HUES64 (cell line): Measurements from ENCODE around the gene ZDHHC21.
"Not testable (repeated sequence)": the region's sequence is repeated elsewhere in the genome, so short reads cannot be mapped to it uniquely, and the experiment has no call there.

Experiments
- H3K27ac ChIP-seq: 2 replicates; pipeline ENCODE4 v1.7.0; 2013; ENCODE audit warnings: low read depth, low read length, inconsistent platforms
- H3K27me3 ChIP-seq: 2 replicates; pipeline ENCODE4 v1.6.1; 2013; ENCODE audit warnings: mild to moderate bottlenecking, low read length; ENCODE audit not compliant: insufficient read depth
- H3K36me3 ChIP-seq: 2 replicates; pipeline ENCODE4 v1.6.1; 2013; ENCODE audit warnings: mild to moderate bottlenecking, low read length; ENCODE audit not compliant: insufficient read depth
- H3K4me1 ChIP-seq: 2 replicates; pipeline ENCODE4 v1.6.1; 2013; ENCODE audit warnings: mild to moderate bottlenecking, low read length, moderate library complexity; ENCODE audit not compliant: insufficient read depth
- H3K4me3 ChIP-seq: 2 replicates; pipeline ENCODE4 v1.5.1; 2013; ENCODE audit warnings: mild to moderate bottlenecking, low read length, moderate library complexity
- H3K9ac ChIP-seq: 2 replicates; pipeline ENCODE4 v1.6.1; 2013; ENCODE audit warnings: mild to moderate bottlenecking, low read depth, low read length
- H3K9me3 ChIP-seq: 2 replicates; pipeline ENCODE4 v1.6.1; 2013; ENCODE audit warnings: low read depth, low read length; ENCODE audit not compliant: insufficient read depth
- WGBS: fragments of 150-250, 120-280 bp; methylation state at CpG from one replicate; pipeline ENCODE4 v1.1.7; 2013; ENCODE audit warnings: missing lambda C conversion rate; 5-methylcytosine and 5-hydroxymethylcytosine counted together

ZDHHC21 gene

GRCh38 chr9:14678776-14679175 is 14.5 kb downstream of the ZDHHC21 start:
- H3K9ac ChIP-seq: no peak overlapping the region
- no peaks in the 10 kb centered on the region for H3K9me3 ChIP-seq
- no peaks in the 10 kb centered on the region for H3K27me3 ChIP-seq
- no peaks in the 10 kb centered on the region for H3K4me1 ChIP-seq
- 92% methylated on average over 2 of the region's 3 CpGs for WGBS
- no peak overlapping the region for H3K27ac ChIP-seq
- H3K36me3 ChIP-seq: peaks cover 8% of the 10 kb centered on the region; the same call in 1 of the 2 replicates
- no peak overlapping the region for H3K4me3 ChIP-seq

GRCh38 chr9:14677872-14678271 is 15.4 kb downstream of the ZDHHC21 start:
- Histone ChIP-seq H3K9me3 (no peaks in the 10 kb centered on the region), H3K9ac (no peak overlapping the region), H3K4me3 (no peak overlapping the region), H3K4me1 (no peaks in the 10 kb centered on the region), H3K27me3 (no peaks in the 10 kb centered on the region), H3K27ac (no peak overlapping the region), H3K36me3 (peaks cover 11% of the 10 kb centered on the region; the same call in 1 of the 2 replicates)
- 95% methylated on average over 6 of the region's 6 CpGs for WGBS

DNA sequence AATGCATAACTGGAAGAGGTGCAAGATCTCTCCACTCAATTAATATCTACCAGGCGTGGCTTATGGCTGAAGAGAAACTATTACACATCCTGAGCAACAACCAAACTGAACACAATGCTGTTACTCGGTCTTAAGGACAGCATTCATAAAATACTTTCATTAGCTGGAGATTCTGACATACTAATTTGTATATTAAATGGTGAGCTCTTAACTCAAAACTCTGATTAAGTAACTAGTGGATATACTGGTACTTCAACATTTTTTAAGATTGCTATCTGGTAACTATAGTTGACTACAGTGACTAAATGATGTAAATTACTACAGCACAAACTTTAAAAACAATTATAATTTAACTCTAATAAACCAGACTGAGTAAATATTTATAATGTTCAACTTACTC is 15.8 kb downstream of the ZDHHC21 start:
- 98% methylated on average over 2 of the region's 2 CpGs for WGBS
- Histone ChIP-seq H3K27me3 (no peaks in the 10 kb centered on the region), H3K9me3 (no peaks in the 10 kb centered on the region), H3K9ac (no peak overlapping the region), H3K4me1 (no peaks in the 10 kb centered on the region), H3K27ac (no peak overlapping the region), H3K36me3 (peaks cover 15% of the 10 kb centered on the region; the same call in 1 of the 2 replicates), H3K4me3 (no peak overlapping the region)

DNA sequence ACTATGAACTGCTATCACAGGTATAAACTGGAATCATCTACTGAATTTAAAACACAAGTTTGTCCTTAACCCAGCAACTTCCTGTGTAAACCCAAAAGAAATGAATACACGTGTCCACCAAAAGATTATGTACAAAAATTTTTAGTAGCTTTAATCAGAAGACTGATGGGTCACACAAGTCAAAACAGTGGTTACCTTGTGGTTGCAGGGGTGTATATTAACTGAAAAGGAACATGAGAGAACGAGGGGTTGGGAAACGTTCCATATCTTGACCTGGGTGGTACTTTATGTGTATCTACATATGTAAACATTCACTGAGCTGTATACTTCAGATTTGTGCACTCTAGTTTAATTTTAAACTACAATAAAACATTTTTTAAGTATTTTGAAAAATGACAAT is 18.6 kb downstream of the ZDHHC21 start:
- Histone ChIP-seq H3K9ac (no peak overlapping the region), H3K4me1 (no peaks in the 10 kb centered on the region), H3K4me3 (no peak overlapping the region), H3K27me3 (no peaks in the 10 kb centered on the region), H3K9me3 (no peaks in the 10 kb centered on the region), H3K36me3 (peaks cover 37% of the 10 kb centered on the region), H3K27ac (no peak overlapping the region)
- 92% methylated on average over 3 of the region's 3 CpGs for WGBS

DNA sequence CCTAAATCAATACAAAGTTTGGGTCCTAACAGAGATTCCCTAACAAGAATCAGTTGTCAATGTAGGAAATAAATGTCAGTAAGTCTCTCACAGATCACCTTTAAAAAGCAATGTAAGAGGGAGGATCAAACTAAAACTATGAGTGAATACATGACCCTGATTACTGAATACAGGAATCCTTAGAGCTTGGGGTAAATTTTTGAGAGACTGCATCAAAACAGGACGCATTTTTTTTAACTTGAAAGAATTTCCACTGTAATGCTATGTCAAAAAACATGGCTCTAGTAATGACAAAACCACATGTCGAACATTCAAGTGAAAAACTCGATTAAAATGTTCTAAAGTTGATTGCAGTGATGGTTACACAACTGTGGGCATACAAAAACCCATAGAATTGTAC is 21.9 kb downstream of the ZDHHC21 start:
- no peaks in the 10 kb centered on the region for H3K4me1 ChIP-seq
- peaks cover 33% of the 10 kb centered on the region for H3K36me3 ChIP-seq
- H3K9me3 ChIP-seq: no peaks in the 10 kb centered on the region
- 100% methylated on average over 3 of the region's 3 CpGs for WGBS
- H3K4me3 ChIP-seq: no peak overlapping the region
- no peak overlapping the region for H3K27ac ChIP-seq
- H3K27me3 ChIP-seq: no peaks in the 10 kb centered on the region
- no peak overlapping the region for H3K9ac ChIP-seq

GRCh38 chr9:14670718-14671117 is 22.5 kb downstream of the ZDHHC21 start:
- WGBS: no CpG with 5 or more reads among the region's 1 CpG

GRCh38 chr9:14664022-14664421 is 29.2 kb downstream of the ZDHHC21 start:
- H3K9ac ChIP-seq, H3K4me1 ChIP-seq, H3K27me3 ChIP-seq, H3K27ac ChIP-seq, H3K4me3 ChIP-seq, H3K36me3 ChIP-seq, H3K9me3 ChIP-seq: not testable (repeated sequence)
- WGBS: 91% methylated on average over 19 of the region's 30 CpGs

More at GRCh38 chr9:14670718-14671117, 22.5 kb downstream of the ZDHHC21 start:
- Histone ChIP-seq H3K9ac (no peak overlapping the region), H3K27me3 (no peaks in the 10 kb centered on the region), H3K9me3 (no peaks in the 10 kb centered on the region), H3K27ac (no peak overlapping the region), H3K36me3 (peaks cover 33% of the 10 kb centered on the region), H3K4me1 (no peaks in the 10 kb centered on the region), H3K4me3 (no peak overlapping the region)

DNA sequence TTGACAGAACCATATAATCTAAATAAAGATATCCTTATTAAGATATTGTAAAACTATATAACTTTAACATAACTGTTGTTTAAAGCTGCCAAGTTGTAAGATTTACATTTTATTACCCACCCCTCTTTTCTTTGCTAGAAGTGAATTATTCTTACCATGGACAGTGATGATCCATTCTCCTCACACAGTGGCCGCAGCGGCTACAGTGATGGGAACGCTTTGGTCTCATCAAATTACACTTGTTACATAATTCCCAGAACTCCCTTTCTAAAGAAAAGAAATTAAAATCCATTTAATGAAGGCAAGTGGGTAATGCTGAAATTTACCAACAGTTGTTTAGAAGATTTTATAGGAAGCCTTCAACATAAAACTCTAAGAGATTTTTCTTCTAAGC is 31.2 kb downstream of the ZDHHC21 start:
- no peak overlapping the region for H3K4me3 ChIP-seq
- H3K27ac ChIP-seq: no peak overlapping the region
- 100% methylated on average over 3 of the region's 3 CpGs for WGBS
- H3K4me1 ChIP-seq: 0 out of 2 replicates have a peak, but pooled peaks cover 3% of the 10 kb centered on the region
- H3K27me3 ChIP-seq: no peaks in the 10 kb centered on the region
- no peaks in the 10 kb centered on the region for H3K9me3 ChIP-seq
- no peak overlapping the region for H3K9ac ChIP-seq
- H3K36me3 ChIP-seq: peaks cover 8% of the 10 kb centered on the region; the same call in 1 of the 2 replicates

DNA sequence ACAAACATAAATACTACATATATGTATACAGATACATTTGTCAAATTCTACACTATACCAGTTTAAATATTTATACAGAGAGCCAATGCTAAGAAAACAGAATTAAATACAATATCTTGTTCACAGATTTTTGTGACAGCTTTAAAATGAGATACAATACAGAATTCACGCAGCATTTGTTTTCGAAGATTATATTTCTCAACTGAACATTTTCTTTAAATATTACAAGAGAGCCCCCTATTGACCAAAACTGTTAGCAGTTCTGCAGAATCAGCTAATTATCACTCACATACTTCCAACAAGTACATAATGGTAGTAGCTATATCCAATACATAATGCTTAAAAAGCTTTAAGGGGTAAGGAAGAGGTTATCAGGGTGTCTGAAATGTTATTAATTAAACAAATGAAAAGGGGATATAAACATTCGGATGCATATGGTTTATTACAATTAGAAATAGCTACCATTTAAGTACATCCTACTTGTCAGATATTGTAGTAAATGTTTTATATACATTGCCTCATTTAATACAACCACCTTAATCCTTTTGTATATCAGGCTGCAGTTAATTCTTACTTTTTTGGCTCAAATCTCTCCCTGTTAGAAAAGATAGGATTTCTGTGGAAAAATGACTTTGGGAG is 31.7 kb downstream of the ZDHHC21 start:
- no peak overlapping the region for H3K9ac ChIP-seq
- peaks cover 8% of the 10 kb centered on the region; the same call in 1 of the 2 replicates for H3K36me3 ChIP-seq
- no peak overlapping the region for H3K27ac ChIP-seq
- WGBS: 95% methylated on average over 2 of the region's 3 CpGs
- H3K4me1 ChIP-seq: 0 out of 2 replicates have a peak, but pooled peaks cover 3% of the 10 kb centered on the region
- no peaks in the 10 kb centered on the region for H3K27me3 ChIP-seq
- H3K4me3 ChIP-seq: no peak overlapping the region
- H3K9me3 ChIP-seq: no peaks in the 10 kb centered on the region

GRCh38 chr9:14660721-14661120 is 32.5 kb downstream of the ZDHHC21 start:
- Histone ChIP-seq H3K27me3 (no peaks in the 10 kb centered on the region), H3K27ac (no peak overlapping the region), H3K36me3 (peaks cover 16% of the 10 kb centered on the region; the same call in 1 of the 2 replicates), H3K4me3 (no peak overlapping the region), H3K4me1 (0 out of 2 replicates have a peak, but pooled peaks cover 3% of the 10 kb centered on the region), H3K9ac (no peak overlapping the region), H3K9me3 (peaks cover 3% of the 10 kb centered on the region; the same call in 1 of the 2 replicates)
- WGBS: 97% methylated on average over 4 of the region's 5 CpGs

- Histone ChIP-seq H3K4me1 (no peaks in the 10 kb centered on the region), H3K27ac (no peak overlapping the region), H3K27me3 (no peaks in the 10 kb centered on the region), H3K9ac (no peak overlapping the region), H3K9me3 (peaks cover 16% of the 10 kb centered on the region), H3K4me3 (no peak overlapping the region), H3K36me3 (peaks cover 32% of the 10 kb centered on the region; the same call in 1 of the 2 replicates)
- 88% methylated on average over 1 of the region's 1 CpG for WGBS
Measured at GRCh38 chr9:14654932-14655331, 38.3 kb downstream of the ZDHHC21 start.
